Measurements from ENCODE around the gene ZBED3.

ZBED3 gene

Small RNA genes lying within 50 kb of the gene (small RNA-seq; reads per million reads assigned to genes)
- 2.9 reads per million, percentile 43 among the genes with 10 or more reads in this experiment for gene SNORA47 (ENCODE audit: insufficient read depth)
